HG03103 (cell line): ENCODE results near the gene SMIM20.

Source experiments
- ATAC-seq: cut with Tn5 transposase; IDR thresholded peaks from one replicate; pipeline ENCODE4 v1.9.1; 2021; ENCODE audit warnings: low read depth; ENCODE audit not compliant: unreplicated experiment

SMIM20 gene

DNA sequence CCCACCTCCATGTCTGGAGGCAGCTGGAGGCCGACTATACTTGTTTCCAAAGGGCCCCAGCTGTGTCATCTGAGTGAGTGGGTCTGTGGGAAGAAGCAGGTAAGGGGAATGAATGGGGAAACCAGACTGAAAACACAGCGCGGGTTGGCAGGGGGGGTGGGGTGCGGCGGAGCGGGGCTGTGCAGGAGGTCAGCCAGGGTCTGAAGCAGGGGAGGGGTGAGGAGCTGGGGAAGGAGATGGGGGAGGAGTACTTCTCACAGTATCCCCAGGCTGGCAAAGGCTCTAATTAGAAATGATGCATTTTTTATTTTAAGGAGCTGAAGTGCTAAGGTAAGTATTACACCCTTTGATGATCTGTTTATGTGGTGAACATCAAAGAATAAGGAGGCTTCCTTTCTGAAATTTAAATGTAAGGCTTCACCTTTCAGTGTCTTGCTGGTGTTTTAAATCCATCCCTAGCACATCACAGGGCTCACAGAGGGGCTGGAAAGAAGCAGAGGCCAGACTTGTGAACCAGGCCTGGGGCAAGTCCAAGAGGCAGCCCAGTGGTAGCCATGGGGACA is 37.5 kb downstream of the SMIM20 start:
- ATAC-seq = no peak

DNA sequence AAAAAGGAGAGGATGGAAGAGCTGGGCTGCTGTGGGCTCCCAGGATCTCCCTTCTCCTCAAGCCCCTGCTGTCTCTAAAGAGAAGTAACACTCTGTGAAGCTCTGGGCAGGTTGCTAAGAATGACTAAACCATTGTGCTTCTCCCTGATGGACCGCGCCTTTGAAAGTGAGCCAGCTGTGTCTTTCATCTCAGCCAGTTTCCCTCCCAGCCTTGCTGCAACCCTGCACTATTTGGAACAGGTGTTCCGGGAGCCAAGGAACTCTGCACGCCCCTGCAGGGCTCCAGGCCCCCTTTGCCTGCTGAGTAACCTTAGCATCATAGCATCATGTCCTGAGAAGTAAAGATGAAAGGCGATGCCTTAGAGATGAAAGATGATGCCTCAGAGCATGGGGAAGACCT is 39.7 kb downstream of the SMIM20 start:
- ATAC-seq = no peak

DNA sequence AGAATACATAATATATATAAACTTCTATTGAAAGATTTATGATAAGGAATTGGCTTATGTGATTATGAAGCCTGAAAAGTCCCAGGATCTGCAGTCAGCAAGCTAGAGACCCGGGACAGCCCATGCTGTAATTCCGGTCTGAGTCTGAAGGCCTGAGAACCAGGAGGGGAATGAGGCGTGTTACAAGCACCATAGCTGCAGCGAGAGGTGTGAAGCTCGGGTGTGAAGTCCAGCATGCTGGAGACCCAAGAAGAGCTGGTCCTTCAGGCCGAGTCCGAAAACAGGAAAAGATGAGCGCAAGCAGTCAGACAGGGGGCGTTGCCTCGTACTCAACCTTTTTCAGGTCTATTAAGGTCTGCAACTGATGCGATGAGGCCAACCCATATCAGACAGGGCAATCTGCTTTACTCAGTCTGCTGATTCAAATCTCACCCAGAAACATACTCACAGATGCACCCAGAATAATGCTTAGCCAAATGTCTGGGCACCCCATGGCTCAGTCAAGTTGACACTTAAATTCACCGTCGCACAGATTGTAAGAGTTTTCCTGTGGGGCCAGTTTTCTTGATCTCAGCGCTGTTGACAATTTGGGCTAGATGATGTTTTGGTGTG is 40.4 kb downstream of the SMIM20 start:
- ATAC-seq = no peak

GRCh38 chr4:25955705-25956104 is 41.7 kb downstream of the SMIM20 start:
- no peak for ATAC-seq

GRCh38 chr4:25956260-25956659 is 42.2 kb downstream of the SMIM20 start:
- ATAC-seq = no peak

DNA sequence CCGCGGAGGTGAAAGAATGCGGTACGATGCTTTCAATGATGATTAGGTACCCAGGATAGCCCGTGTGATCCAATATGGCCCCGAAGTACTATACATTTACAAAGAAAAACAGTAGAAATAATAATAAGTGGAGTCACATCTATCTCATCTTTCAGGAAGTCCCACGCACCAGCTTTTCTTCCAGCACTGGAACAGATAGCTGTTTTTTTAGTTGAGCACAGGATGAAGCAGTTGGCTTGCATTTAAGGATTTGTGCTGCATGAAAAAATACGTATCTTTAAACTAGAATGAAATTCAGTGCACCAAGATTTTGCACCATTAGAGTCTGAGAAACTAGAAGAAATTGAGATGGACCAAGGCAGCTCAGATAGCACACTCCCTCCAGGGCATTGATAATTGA is 44.1 kb downstream of the SMIM20 start:
- no peak for ATAC-seq

- ATAC-seq = no peak
Measured at GRCh38 chr4:25962393-25962792, 48.4 kb downstream of the SMIM20 start.

DNA sequence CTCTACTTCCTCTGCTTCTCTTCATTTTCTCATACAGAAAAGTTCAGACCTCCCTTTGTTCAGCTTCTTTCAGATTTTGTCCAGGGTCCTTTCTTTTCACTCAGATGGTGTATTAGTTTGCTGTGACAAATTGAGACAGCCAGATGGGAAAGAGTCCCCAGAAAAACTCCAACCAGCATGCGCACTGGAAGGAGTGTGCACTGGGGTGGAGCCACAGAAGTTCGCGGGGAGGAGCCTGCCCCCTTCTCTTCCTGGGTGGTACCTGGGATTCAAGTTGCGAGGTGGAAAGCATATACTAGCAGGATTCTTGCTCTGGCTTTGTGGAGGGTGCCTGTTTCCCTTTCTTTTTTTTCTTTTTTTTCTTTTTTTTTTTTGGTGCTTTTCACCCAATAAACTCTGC is 51.6 kb downstream of the SMIM20 start:
- ATAC-seq = no peak

DNA sequence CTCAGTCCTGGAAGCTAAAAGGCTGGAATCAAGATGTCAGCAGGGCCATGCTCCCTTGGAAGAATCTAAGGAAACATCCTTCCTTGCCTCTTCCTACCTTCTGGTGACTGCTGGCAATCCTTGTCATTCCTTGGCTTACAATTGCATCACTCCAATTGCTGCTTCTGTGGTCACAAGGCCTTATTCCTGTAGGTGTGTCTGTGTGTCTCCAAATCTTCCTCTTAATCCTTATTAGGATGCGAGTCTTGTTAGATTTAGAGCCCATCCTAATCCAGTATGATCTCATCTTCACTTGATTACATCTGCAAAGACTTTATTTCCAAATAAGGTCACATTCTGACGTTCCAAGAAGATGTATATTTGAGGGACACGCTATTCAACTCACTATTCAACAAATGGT is 52.2 kb downstream of the SMIM20 start:
- no peak for ATAC-seq

DNA sequence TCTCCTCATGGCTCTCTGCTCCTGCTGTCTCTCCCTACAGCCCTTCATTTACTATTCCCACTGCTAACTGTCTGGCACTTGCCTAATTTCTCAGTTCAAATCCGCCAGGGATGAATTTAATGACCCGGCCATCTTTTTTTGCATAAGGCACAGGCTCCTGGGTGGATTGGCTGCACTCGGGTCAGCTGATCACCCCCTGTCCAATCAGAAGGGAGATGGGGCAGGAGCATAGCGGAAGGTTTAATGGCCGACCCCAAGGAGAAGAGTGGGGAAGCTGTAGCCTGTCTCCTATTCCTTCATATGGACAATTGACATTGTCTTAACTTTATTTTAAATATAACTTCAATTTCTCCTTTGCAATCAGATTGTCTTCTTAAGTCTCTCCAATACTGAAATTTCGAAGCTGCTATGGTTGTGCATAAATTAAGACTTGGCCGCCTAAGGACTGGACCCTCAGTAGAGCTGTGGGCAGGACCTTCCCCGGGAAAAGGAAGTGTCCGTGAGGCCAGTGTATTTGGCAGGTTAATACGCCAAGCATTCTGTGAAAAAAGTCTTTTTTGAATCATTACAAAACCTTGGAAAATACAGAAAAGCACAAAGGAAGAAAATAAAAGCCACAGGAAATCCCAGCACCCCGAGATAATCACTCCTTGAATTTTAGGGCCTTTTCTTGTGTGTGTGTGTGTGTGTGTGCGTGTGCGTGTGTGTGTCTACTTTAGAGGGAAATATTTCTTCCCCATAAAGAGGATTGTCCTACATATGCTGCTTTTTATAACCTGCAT is 55.5 kb downstream of the SMIM20 start:
- no peak for ATAC-seq

GRCh38 chr4:25970226-25970675 is 56.2 kb downstream of the SMIM20 start:
- ATAC-seq = peak; percentile 61

DNA sequence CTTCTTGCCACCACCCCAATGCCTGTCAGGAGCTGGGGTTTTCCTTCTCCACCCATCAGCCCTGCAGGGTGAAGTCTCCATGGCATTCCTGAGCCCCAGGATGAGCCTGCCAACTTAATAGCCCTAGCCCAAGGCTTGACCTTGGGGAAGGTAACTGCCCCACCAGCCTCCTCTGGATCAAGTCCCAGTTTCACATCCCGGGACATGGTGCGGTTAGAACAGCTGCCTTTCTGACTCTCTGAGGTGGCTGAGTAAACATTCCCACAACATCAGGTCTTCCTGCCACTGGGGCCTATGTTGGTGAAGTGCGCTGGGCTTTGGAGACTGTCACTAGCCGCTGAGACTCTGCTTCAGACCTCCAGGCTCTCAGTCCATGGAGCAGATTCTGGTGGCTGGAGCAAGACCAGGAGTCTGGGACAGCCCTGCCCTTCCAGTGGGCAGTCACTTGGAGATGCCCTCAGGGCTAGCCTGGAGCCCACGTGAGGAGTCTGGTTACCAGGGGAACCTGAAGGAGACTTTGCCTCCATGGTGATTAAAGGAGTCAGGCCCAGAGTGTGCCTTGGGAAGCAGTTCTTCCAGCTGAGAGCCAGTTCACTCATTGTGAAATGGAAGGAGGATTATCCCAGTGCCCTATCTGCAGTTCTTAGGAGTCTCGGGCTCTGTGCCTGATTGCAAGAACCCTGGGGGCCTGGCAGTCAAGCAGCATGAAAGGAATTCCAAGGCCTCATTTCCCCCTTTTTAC is 56.8 kb downstream of the SMIM20 start:
- no peak for ATAC-seq

GRCh38 chr4:25972366-25972765 is 58.3 kb downstream of the SMIM20 start:
- ATAC-seq = no peak

DNA sequence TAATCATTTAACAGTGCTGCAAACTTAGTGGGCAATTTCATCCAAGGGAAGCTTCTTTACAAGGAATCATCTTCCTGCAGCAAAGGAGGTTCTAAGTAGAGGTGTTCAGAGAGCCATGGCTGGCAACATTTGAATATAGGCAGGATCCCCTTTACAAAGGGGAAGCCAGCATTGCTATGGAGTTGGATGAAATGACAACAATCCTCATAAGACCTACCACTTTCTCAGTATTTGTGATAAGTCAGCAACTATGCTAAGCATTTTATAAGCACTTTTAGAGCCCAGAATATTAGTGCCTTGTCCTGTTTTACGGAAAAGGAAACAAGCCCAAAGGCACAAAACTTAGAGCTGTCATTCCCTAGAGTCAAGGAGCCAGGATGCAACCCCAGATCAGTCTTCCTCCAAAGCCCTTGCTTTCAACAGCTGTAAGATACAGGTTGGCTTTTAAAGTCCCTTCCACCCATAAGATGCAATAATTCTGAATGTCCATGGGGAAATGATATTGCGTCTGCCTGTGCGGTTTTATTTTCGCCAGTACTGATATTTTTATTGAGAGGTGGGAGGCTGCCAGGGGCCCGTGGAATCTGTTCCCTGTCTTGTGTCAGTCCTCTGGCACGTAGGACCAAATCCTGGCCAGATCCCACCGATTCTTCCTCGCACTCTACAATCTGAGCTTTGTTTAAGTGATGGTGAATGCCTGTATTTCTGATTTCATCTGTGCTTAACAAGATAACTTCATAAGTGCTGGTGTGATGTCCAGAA is 59.1 kb downstream of the SMIM20 start:
- ATAC-seq = no peak

GRCh38 chr4:25976780-25977179 is 62.8 kb downstream of the SMIM20 start:
- ATAC-seq = no peak

DNA sequence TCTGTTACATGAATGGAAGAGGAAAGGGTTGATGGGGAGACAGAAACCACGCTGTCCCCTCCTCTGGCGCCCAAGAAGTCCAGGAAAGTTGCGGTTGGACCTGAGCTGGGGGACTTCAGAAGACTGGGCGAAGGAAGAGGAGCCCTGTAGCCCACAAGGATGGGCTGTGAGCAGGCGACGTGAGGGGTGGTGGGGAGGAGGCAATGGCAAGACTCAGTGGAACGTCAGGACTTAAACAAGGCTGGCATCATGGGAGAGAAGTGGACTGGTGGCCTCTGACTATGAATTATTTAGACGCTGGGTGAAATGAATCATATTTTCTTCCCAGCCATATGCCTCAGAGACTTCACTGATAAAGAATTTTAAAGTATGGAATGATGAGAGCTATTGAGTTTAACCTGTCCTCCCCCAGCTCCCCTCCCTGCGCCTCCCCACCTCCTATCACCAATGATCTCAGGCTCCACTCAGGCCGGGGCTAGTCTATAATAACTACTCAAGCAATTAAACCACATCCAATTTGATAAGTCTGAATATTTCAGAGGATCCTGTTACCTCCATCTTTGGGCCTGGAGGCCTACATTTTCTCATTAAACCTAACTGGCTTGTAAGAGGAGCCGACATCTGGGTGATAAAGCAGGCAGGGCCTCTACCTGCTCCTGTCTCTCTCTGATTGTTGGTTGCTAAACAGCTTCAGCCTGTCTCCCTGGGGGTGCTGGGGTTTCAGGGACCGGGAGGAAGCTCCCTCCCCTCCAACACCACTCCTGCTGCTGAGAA is 63.6 kb downstream of the SMIM20 start:
- ATAC-seq = no peak

DNA sequence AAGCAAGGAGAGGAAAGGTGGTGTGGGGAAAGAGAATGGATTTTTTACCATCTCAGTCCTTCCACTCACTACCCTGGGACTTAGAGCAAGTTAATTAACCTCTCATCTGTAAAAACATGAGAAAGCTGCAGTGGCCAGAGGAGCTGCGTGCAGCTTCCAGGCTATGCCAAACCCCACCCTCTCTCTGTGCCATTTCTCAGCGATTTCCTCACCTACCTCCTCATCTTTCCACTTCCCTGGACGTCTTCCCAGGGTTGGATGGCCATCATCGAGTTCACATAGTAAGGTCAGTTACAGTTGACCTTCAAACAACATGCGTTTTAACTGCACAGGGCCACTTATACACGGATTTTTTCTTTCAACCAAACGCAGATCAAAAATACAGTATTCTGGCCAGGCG is 64.3 kb downstream of the SMIM20 start:
- ATAC-seq = no peak
